Measurements from ENCODE around the gene ADAM15. TPM values are rescaled to one million over a fixed set of nuclear protein-coding genes. Genes with fewer than 3 reads are reported as not detected.

The ADAM15 gene
- total and polyA plus RNA-seq, 2 of the 8 experiments (the other 6 are each of a cell fraction or from before 2014, with no cell fraction given), result 32.9 to 37.6 TPM

DNA sequence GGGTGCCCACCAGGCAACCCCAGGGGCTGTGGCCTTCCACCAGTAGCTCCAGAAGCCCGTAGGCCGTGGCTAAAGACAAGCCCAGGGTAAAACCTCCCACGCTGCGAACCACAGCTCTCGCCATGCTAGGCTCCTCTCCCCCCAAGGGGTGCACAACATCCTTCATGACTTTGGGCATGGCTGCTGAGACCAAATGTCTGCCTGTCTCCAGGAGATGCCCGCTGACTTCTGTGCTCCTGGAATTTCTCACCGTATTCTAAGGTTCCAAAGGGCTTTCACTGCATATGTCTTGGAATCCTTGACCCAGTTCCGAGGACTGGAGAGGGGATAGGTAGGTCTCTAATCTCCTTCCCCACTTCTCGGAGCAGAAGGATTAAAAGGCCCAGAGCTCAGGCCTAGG is 17.6 kb upstream of the ADAM15 start, which contains the start of the genes DCST1 and DCST2:
TSS of gene DCST1 (plus strand) at position 301 of the 400 bp plus-strand sequence. CDS start 213 bp downstream, outside the sequence.
TSS of gene DCST2 (minus strand) at position 258 of the 400 bp plus-strand sequence. CDS start at position 178, 80 bp downstream.
- peaks cover 0 to 2% (median 0%) of the 10 kb centered on the region in 4 experiments; a peak in 2 of 7 replicates for H3K27me3 ChIP-seq (replicated peaks in 1 of 4; ENCODE audit: control insufficient read depth in 3 of 4, extremely low read depth in 1 of 4, insufficient read depth in 3 of 4, low read length in 3 of 4)
- TF ChIP-seq EP300 (IDR thresholded peaks at IDR 0.05; ENCODE audit: borderline replicate concordance in 1 of 2, low read depth in 2 of 2, low read length in 2 of 2), result no peak
- TF ChIP-seq NANOG (IDR thresholded peaks at IDR 0.05; ENCODE audit: insufficient read depth, low read depth, low read length, poor library complexity, severe bottlenecking), result no peak
- TF ChIP-seq EGR1 (IDR thresholded peaks at IDR 0.05; ENCODE audit: borderline replicate concordance, low read depth, low read length), result no peak
- TF ChIP-seq TBP (IDR thresholded peaks at IDR 0.05; ENCODE audit: low read depth, low read length), result no peak
- TF ChIP-seq, protein P1, sequence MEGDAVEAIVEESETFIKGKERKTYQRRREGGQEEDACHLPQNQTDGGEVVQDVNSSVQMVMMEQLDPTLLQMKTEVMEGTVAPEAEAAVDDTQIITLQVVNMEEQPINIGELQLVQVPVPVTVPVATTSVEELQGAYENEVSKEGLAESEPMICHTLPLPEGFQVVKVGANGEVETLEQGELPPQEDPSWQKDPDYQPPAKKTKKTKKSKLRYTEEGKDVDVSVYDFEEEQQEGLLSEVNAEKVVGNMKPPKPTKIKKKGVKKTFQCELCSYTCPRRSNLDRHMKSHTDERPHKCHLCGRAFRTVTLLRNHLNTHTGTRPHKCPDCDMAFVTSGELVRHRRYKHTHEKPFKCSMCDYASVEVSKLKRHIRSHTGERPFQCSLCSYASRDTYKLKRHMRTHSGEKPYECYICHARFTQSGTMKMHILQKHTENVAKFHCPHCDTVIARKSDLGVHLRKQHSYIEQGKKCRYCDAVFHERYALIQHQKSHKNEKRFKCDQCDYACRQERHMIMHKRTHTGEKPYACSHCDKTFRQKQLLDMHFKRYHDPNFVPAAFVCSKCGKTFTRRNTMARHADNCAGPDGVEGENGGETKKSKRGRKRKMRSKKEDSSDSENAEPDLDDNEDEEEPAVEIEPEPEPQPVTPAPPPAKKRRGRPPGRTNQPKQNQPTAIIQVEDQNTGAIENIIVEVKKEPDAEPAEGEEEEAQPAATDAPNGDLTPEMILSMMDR (IDR thresholded peaks at IDR 0.05; ENCODE audit: control extremely low read depth in 1 of 3, insufficient read depth in 1 of 3, low read depth in 1 of 3, low read length in 3 of 3), result no peak
- no peak for TF ChIP-seq CBX5 (IDR thresholded peaks at IDR 0.05; ENCODE audit: low read depth, low read length)
- no peak for TF ChIP-seq SUZ12 (IDR thresholded peaks at IDR 0.05; ENCODE audit: low read length)
- TF ChIP-seq FOSL1 (IDR thresholded peaks at IDR 0.05; ENCODE audit: insufficient read depth, low read depth, low read length), result no peak
- TF ChIP-seq SAP30 (IDR thresholded peaks at IDR 0.05; ENCODE audit: insufficient read depth, insufficient replicate concordance, low read length), result no peak
- TF ChIP-seq SP4 (IDR thresholded peaks at IDR 0.05; ENCODE audit: low read length), result no peak
- no peak within 1 kb of the TSS for H3K4ac ChIP-seq (replicated peaks; ENCODE audit: insufficient read length, low read depth, low read length)
- H4K8ac ChIP-seq (ENCODE audit: extremely low read depth, insufficient read depth, low read length), result peak within 1 kb of the TSS; percentile 35
- H3K4me3 ChIP-seq (ENCODE audit: extremely low read depth in 1 of 4, insufficient read depth in 2 of 4, low read depth in 3 of 4, low read length in 4 of 4), result no peak within 1 kb of the TSS
- H4K91ac ChIP-seq (replicated peaks; ENCODE audit: insufficient read length, low read length), result no peak within 1 kb of the TSS
- DNase-seq (ENCODE audit: low read depth in 1 of 2, low spot score in 2 of 2) (no peak), FAIRE-seq (no peak)
- no peaks in the 10 kb centered on the region for H3K79me2 ChIP-seq (ENCODE audit: control insufficient read depth in 1 of 2, insufficient read depth in 2 of 2, low read length in 2 of 2)
- H3K56ac ChIP-seq (replicated peaks; ENCODE audit: insufficient read length, low read depth, low read length), result no peak within 1 kb of the TSS
- no peak within 1 kb of the TSS for H2BK15ac ChIP-seq (ENCODE audit: low read length)
- H3K23me2 ChIP-seq (ENCODE audit: low read depth, low read length), result no peaks in the 10 kb centered on the region
- H3K23ac ChIP-seq (ENCODE audit: insufficient read length), result no peak within 1 kb of the TSS
- H3K18ac ChIP-seq (ENCODE audit: extremely low read depth, low read length), result no peak within 1 kb of the TSS
- H2BK5ac ChIP-seq (ENCODE audit: low read depth, low read length), result no peak within 1 kb of the TSS
- no peak within 1 kb of the TSS for H2AK5ac ChIP-seq (ENCODE audit: low read depth, low read length)
- no peaks in the 10 kb centered on the region for H4K20me1 ChIP-seq (replicated peaks in 1 of 2; ENCODE audit: control insufficient read depth in 1 of 2, insufficient read depth in 2 of 2, low read length in 2 of 2)
- no peak within 1 kb of the TSS for H2AFZ ChIP-seq (ENCODE audit: low read length)
- H4K5ac ChIP-seq (ENCODE audit: insufficient read length, low read depth, low read length), result no peak within 1 kb of the TSS
- H3K14ac ChIP-seq (ENCODE audit: insufficient read length), result no peak within 1 kb of the TSS
- no peak within 1 kb of the TSS for H2BK120ac ChIP-seq (replicated peaks; ENCODE audit: low read depth, low read length)
- H3K27ac ChIP-seq (ENCODE audit: low read depth, low read length), result no peak within 1 kb of the TSS
- H3K79me1 ChIP-seq (ENCODE audit: low read depth, low read length), result no peaks in the 10 kb centered on the region
- 93% methylated on average over 9 of the region's 9 CpGs; no CpG with 5 or more reads in 1 of the 2 experiments for WGBS, 2 experiments (ENCODE audit: extremely low coverage in 1 of 2, insufficient coverage in 1 of 2, insufficient read length in 1 of 2, insufficient replicate concordance in 2 of 2, low coverage in 1 of 2, low lambda C conversion rate in 2 of 2, missing lambda C conversion rate in 1 of 2)
- no peaks in the 10 kb centered on the region; a peak in 1 of 7 replicates for H3K4me1 ChIP-seq (replicated peaks in 1 of 4; ENCODE audit: control insufficient read depth in 3 of 4, insufficient read depth in 4 of 4, low read length in 3 of 4)
- CTCF ChIA-PET (ENCODE audit: partially characterized antibody), result interaction anchor here (0.9 to 9.5 kb wide), 6 partner anchors 11 to 27 kb away, joined by 3 to 76 read pairs (median 14); partner anchors contain the start of gene ADAM15
- H3K9me3 ChIP-seq (ENCODE audit: insufficient read depth in 2 of 2, low read depth in 1 of 2, low read length in 1 of 2), result no peaks in the 10 kb centered on the region
- no peak within 1 kb of the TSS for H3K9ac ChIP-seq (replicated peaks in 1 of 4; ENCODE audit: extremely low read depth in 1 of 4, low read depth in 3 of 4, low read length in 3 of 4)
- no peak within 1 kb of the TSS for H3K4me2 ChIP-seq (ENCODE audit: insufficient read depth in 1 of 2, low read depth in 2 of 2, low read length in 2 of 2)
- no peaks in the 10 kb centered on the region for H3K36me3 ChIP-seq (ENCODE audit: control insufficient read depth in 2 of 4, insufficient read depth in 4 of 4, low read length in 3 of 4)
- no peak within 1 kb of the TSS for H2BK20ac ChIP-seq (ENCODE audit: low read length)
- H2BK12ac ChIP-seq (ENCODE audit: low read depth, low read length), result no peak within 1 kb of the TSS
- POLR2A ChIA-PET (ENCODE audit: partially characterized antibody), result interaction anchor here (0.7 to 8.8 kb wide), 4 partner anchors 9 to 97 kb away, joined by 3 to 60 read pairs (median 5); partner anchors contain the start of gene PMVK

Measured in H1 (cell line).